Keratinocyte (primary cell): ENCODE measurements around the gene IPO13. TPM values are rescaled to one million over a fixed set of nuclear protein-coding genes. Genes with fewer than 3 reads are reported as not detected.

ENCODE experiments used
- DNase-seq: peaks from one replicate; pipeline ENCODE4 v3.0.0-alpha.2; 2011; ENCODE audit warnings: low read depth, missing footprints, low spot score
- FAIRE-seq: peaks from 2 replicates; lab custom pipeline; 2011; peaks lifted over from hg19 to GRCh38; lab: Jason Lieb, UNC
- H2AFZ ChIP-seq: 2 replicates; pipeline ENCODE4 v1.6.0; 2012; ENCODE audit warnings: low read length, control low read depth, inconsistent platforms; ENCODE audit not compliant: control insufficient read depth
- H3K27ac ChIP-seq: 2 replicates; pipeline ENCODE4 v1.5.1; 2011; ENCODE audit warnings: low read length; ENCODE audit not compliant: control insufficient read depth, insufficient read depth
- H3K27me3 ChIP-seq: 3 replicates; pipeline ENCODE4 v1.6.0; 2011; ENCODE audit warnings: low read length; ENCODE audit not compliant: control insufficient read depth, insufficient read depth; ENCODE audit errors: extremely low read depth
- H3K36me3 ChIP-seq, 2 experiments: 2 replicates in 1 of 2; 3 replicates in 1 of 2; pipeline ENCODE4 v1.5.1; 2011; ENCODE audit warnings: low read length in 2 of 2, mild to moderate bottlenecking in 1 of 2; ENCODE audit not compliant: control insufficient read depth in 2 of 2, insufficient read depth in 2 of 2; ENCODE audit errors: extremely low read depth in 1 of 2
- H3K4me1 ChIP-seq: 3 replicates; pipeline ENCODE4 v1.5.1; 2011; ENCODE audit warnings: low read length; ENCODE audit not compliant: control insufficient read depth, insufficient read depth; ENCODE audit errors: extremely low read depth
- H3K4me2 ChIP-seq: 3 replicates; pipeline ENCODE4 v1.6.0; 2011; ENCODE audit warnings: low read depth, low read length; ENCODE audit not compliant: control insufficient read depth, insufficient read depth; ENCODE audit errors: extremely low read depth
- H3K4me3 ChIP-seq, 3 experiments: fragments of 200-600 bp in 1 of 3; sonication (generic) in 1 of 3; 2 replicates in 2 of 3; 3 replicates in 1 of 3; pipeline ENCODE4 v1.5.1; 2011 to 2016; ENCODE audit warnings: low read length in 3 of 3, mild to moderate bottlenecking in 3 of 3, control low read depth in 2 of 3, inconsistent platforms in 1 of 3, low read depth in 1 of 3, mixed read lengths in 1 of 3, mixed run types in 1 of 3, moderate library complexity in 1 of 3; ENCODE audit not compliant: control insufficient read depth in 2 of 3, insufficient read depth in 2 of 3; ENCODE audit errors: extremely low read depth in 1 of 3
- H3K79me2 ChIP-seq: 2 replicates; pipeline ENCODE4 v1.6.0; 2012; ENCODE audit warnings: low read length; ENCODE audit not compliant: control insufficient read depth, insufficient read depth
- H3K9ac ChIP-seq: 3 replicates; pipeline ENCODE4 v1.6.0; 2011; ENCODE audit warnings: low read length; ENCODE audit not compliant: control insufficient read depth, insufficient read depth; ENCODE audit errors: extremely low read depth
- H3K9me1 ChIP-seq: 3 replicates; pipeline ENCODE4 v1.6.0; 2011; ENCODE audit warnings: low read length; ENCODE audit not compliant: control insufficient read depth, insufficient read depth; ENCODE audit errors: extremely low read depth
- H3K9me3 ChIP-seq: 2 replicates; pipeline ENCODE4 v1.5.1; 2012; ENCODE audit warnings: low read depth, low read length; ENCODE audit not compliant: control insufficient read depth
- H4K20me1 ChIP-seq: 3 replicates; pipeline ENCODE4 v1.6.0; 2011; ENCODE audit warnings: low read length; ENCODE audit not compliant: control insufficient read depth, insufficient read depth; ENCODE audit errors: extremely low read depth
- EZH2 ChIP-seq: IDR thresholded peaks from one replicate; pipeline ENCODE4 v1.6.1; 2012; ENCODE audit warnings: inconsistent platforms, mild to moderate bottlenecking, low read length, moderate library complexity
- dilution Hi-C: fragments of 300-500 bp; cut with MboI; formaldehyde crosslinking; loops from one replicate; pipeline ENCODE4 v1.7.0; 2020; ENCODE audit warnings: low sequenced_read_pairs; ENCODE audit not compliant: extremely low pct_ligation_motif_present
- polyA plus RNA-seq, 5 experiments: library from polyadenylated mRNA; depleted of rRNA in 3 of 5; stranded (reverse) in 3 of 5; stranded (forward) in 1 of 5; unstranded in 1 of 5; fragments of >200 nt; gene quantifications; 1 replicate in 1 of 5; 2 replicates in 3 of 5; 3 replicates in 1 of 5; pipeline versions ENCODE4 v1.2.1 to v1.2.3, GENCODE V29; 2011 to 2012; ENCODE audit warnings: missing spikeins in 2 of 5, low read depth in 1 of 5, low replicate concordance in 1 of 5
- TF ChIP-seq, protein P1 (sequence below), 3 experiments: IDR thresholded peaks in 1 of 3; conservative IDR thresholded peaks in 1 of 3; optimal IDR thresholded peaks in 1 of 3; 2 replicates in 2 of 3; 3 replicates in 1 of 3; pipeline versions ENCODE3 to v1.5.1; 2011; ENCODE audit warnings: low read length in 3 of 3, mild to moderate bottlenecking in 3 of 3, moderate library complexity in 2 of 3, control low read depth in 1 of 3, inconsistent platforms in 1 of 3; ENCODE audit not compliant: insufficient read depth in 2 of 3; ENCODE audit errors: extremely low read depth in 1 of 3

IPO13 gene
- polyA plus RNA-seq, 1 donor (not counting 4 experiments of a cell fraction or from before 2014, with no cell fraction given), result 20.7 TPM

DNA sequence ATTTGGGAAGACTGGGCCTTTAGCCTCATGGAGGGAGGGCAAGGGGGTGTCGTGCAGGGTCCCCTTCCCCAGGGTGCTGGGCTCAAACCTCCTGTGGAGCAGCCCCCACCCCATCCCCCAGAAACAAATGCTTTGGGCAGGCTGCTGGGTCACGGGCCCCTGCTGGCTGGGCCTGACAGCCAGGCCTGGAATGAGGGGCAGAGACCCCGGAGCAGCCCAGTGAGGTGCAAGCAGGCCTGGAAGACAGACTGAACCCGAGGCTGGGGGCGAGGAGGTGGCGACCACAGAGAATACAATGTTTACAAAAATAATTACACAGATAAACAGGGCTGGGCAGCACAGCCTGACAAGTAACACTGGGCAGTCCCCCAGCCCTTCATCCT is 50.0 kb downstream of the IPO13 start:
- Histone ChIP-seq H3K4me2 (no peak overlapping the region), H3K36me3 (peaks cover 2 to 3% of the 10 kb centered on the region in 2 experiments), H3K27ac (no peak overlapping the region), H3K4me3 (no peak overlapping the region), H4K20me1 (no peaks in the 10 kb centered on the region), H3K79me2 (no peaks in the 10 kb centered on the region), H2AFZ (no peak overlapping the region), H3K4me1 (peaks cover 15% of the 10 kb centered on the region), H3K27me3 (no peaks in the 10 kb centered on the region), H3K9ac (no peak overlapping the region), H3K9me1 (no peaks in the 10 kb centered on the region), H3K9me3 (no peaks in the 10 kb centered on the region)
- dilution Hi-C loops, result no loop called here
- FAIRE-seq (no peak), DNase-seq (no peak)
- TF ChIP-seq EZH2, result no peak
- TF ChIP-seq, protein P1, sequence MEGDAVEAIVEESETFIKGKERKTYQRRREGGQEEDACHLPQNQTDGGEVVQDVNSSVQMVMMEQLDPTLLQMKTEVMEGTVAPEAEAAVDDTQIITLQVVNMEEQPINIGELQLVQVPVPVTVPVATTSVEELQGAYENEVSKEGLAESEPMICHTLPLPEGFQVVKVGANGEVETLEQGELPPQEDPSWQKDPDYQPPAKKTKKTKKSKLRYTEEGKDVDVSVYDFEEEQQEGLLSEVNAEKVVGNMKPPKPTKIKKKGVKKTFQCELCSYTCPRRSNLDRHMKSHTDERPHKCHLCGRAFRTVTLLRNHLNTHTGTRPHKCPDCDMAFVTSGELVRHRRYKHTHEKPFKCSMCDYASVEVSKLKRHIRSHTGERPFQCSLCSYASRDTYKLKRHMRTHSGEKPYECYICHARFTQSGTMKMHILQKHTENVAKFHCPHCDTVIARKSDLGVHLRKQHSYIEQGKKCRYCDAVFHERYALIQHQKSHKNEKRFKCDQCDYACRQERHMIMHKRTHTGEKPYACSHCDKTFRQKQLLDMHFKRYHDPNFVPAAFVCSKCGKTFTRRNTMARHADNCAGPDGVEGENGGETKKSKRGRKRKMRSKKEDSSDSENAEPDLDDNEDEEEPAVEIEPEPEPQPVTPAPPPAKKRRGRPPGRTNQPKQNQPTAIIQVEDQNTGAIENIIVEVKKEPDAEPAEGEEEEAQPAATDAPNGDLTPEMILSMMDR (optimal IDR thresholded peaks at IDR 0.05 in 1 of 3, IDR thresholded peaks at IDR 0.05 in 1 of 3, conservative IDR thresholded peaks at IDR 0.05 in 1 of 3; ENCODE audit: extremely low read depth in 1 of 3, insufficient read depth in 2 of 3, low read length in 3 of 3), result no peak

DNA sequence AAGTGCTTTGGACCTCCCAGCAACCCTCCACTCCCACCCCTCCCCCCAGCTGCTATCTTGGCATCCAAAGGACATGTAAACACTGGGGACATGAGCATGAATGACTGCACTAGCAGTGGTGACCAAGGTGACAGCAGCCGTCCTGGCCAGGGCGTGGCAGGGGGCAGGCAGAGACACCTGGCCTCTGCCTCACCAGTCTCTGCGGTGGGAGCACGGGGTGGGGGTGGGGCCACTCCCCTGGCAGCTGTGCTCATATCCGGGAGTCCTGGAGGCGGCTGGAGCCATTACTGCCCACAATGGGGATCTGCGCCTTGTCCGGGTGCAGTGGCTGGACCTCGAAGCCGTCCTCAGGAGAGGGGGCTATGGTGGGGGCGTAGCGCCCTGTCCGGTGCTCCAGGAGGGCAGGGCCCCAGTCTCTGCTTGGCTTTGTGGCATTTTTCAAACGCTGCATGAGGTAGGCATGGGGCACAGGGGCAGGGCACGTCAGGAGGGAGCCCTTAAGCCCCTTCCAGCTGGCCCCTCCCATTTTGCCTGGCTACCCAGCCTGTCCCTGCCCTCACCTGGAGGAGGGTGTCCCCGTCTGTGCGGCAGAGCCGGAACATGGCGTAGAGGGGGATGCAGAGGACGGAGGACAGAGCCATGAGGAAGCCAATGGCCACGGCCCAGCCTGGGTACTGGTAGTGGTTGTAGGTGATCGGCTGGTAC is 50.7 kb downstream of the IPO13 start:
- H3K27me3 ChIP-seq, result no peaks in the 10 kb centered on the region
- peaks cover 9% of the 10 kb centered on the region for H3K4me1 ChIP-seq
- dilution Hi-C loops, result no loop called here
- no peak overlapping the region for H3K27ac ChIP-seq
- H3K9me1 ChIP-seq, result no peaks in the 10 kb centered on the region
- no peak overlapping the region for H3K4me2 ChIP-seq
- H3K79me2 ChIP-seq, result no peaks in the 10 kb centered on the region
- DNase-seq (no peak), FAIRE-seq (no peak)
- H4K20me1 ChIP-seq, result no peaks in the 10 kb centered on the region
- H3K36me3 ChIP-seq, result peaks cover 2 to 3% of the 10 kb centered on the region in 2 experiments
- no peak for TF ChIP-seq EZH2
- TF ChIP-seq, protein P1 (optimal IDR thresholded peaks at IDR 0.05 in 1 of 3, IDR thresholded peaks at IDR 0.05 in 1 of 3, conservative IDR thresholded peaks at IDR 0.05 in 1 of 3; ENCODE audit: extremely low read depth in 1 of 3, insufficient read depth in 2 of 3, low read length in 3 of 3), result no peak
- no peak overlapping the region for H3K4me3 ChIP-seq
- no peak overlapping the region for H3K9ac ChIP-seq
- H2AFZ ChIP-seq, result no peak overlapping the region
- H3K9me3 ChIP-seq, result no peaks in the 10 kb centered on the region
